MCF 10A (cell line): ENCODE results near the gene ADPRS. TPM values are rescaled to one million over a fixed set of nuclear protein-coding genes. Genes with fewer than 3 reads are reported as not detected.
A peak's percentile ranks its signal among the peaks of the same experiment; 100 is the strongest.

ENCODE experiments used
- BruUV-seq: library from RNA; stranded (reverse); fragments of 400-500 nt; replicated peaks from 2 replicates; lab custom pipeline; 2021; lab: Mats Ljungman, UMichigan
- CTCF ChIA-PET: fragments of 300-600 bp; sonication (Branson Sonifier 250); formaldehyde crosslinking; extraction: SDS; loops from one replicate; lab custom pipeline; 2021; ENCODE audit warnings: antibody characterized with exemption, inconsistent platforms; lab: Yijun Ruan, JAX
- POLR2A ChIA-PET: fragments of 300-600, 350-650 bp; sonication (Branson Sonifier 250); formaldehyde crosslinking; extraction: SDS; loops from one replicate; lab custom pipeline; 2020; ENCODE audit warnings: antibody characterized with exemption, inconsistent platforms; lab: Yijun Ruan, JAX
- DNase-seq: peaks from one replicate; pipeline ENCODE4 v3.0.0-alpha.2; 2018; ENCODE audit not compliant: unreplicated experiment
- H3K27ac Mint-ChIP-seq: one replicate; pipeline ENCODE4 v1.8.0; 2022; ENCODE audit warnings: mild to moderate bottlenecking, low read depth, mixed read lengths; ENCODE audit not compliant: unreplicated experiment
- H3K27me3 Mint-ChIP-seq: one replicate; pipeline ENCODE4 v1.8.0; 2022; ENCODE audit warnings: mixed read lengths; ENCODE audit not compliant: insufficient read depth, unreplicated experiment
- H3K36me3 Mint-ChIP-seq: one replicate; pipeline ENCODE4 v1.8.0; 2022; ENCODE audit warnings: mild to moderate bottlenecking, moderate library complexity, mixed read lengths; ENCODE audit not compliant: insufficient read depth, unreplicated experiment
- H3K4me1 Mint-ChIP-seq: one replicate; pipeline ENCODE4 v1.8.0; 2022; ENCODE audit warnings: mixed read lengths; ENCODE audit not compliant: insufficient read depth, unreplicated experiment
- H3K4me3 Mint-ChIP-seq: one replicate; pipeline ENCODE4 v1.8.0; 2022; ENCODE audit warnings: mild to moderate bottlenecking, moderate library complexity, mixed read lengths; ENCODE audit not compliant: unreplicated experiment
- H3K9me3 Mint-ChIP-seq: one replicate; pipeline ENCODE4 v1.8.0; 2022; ENCODE audit warnings: mixed read lengths; ENCODE audit not compliant: unreplicated experiment
- intact Hi-C: fragments of 100-400 bp; cut with micrococcal nuclease; formaldehyde crosslinking; loops from 2 replicates; pipeline ENCODE4 v1.14.1; 2022
- total RNA-seq: library from RNA; stranded (reverse); gene quantifications from 2 replicates; pipeline ENCODE4 v1.2.3, GENCODE V29; 2022
- TF ChIP-seq, protein P1 (sequence below): fragments of 200-600 bp; IDR thresholded peaks from one replicate; pipeline ENCODE4 v1.8.0; 2022; ENCODE audit warnings: antibody characterized with exemption, mild to moderate bottlenecking; ENCODE audit not compliant: unreplicated experiment

The ADPRS gene
- total RNA-seq, 1 experiment from 2014 or later: 26.4 TPM

DNA sequence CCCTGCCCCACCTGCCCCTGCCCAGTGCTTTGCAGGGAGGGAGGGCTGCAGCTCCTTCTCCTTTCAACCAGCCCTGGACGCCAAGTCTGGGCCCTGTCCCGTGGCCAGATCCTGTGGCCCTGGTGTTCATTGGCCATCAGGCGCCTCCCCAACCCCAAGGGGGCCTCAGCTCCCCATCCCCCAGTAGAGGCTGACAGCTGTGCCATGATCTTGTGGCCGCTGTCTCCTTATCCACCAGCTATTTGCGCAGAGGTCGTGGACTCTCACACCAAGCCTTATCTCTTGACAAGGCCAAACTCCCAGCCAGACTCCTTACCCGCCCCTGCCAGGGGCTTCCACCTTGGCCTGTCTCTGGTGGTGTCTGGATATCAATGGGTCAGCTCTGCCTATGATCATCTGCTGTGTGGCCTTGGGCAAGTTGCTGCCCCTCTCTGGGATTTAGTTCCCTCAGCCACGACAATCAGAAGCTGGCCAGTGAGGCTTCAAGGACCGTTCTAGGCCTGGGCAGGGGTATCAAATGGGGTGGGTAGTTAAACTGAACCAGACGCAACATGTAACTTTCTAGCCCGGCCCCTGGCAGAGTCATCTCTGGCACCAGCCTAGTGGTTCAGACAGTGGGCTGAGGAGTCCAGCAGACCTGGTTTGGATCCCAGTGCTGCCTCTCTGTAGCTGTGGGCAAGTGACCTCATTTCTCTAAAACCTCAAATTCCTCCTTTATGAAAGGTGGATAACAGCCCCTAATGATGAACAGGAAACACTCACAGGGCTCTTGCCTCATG is 39.6 kb downstream of the ADPRS start:
- H3K27me3 Mint-ChIP-seq: peaks cover 17% of the 10 kb centered on the region
- H3K4me1 Mint-ChIP-seq: no peaks in the 10 kb centered on the region
- intact Hi-C loops: no loop called here
- BruUV-seq: no TSS peak
- ChIA-PET CTCF (interaction anchor here (0.9 kb wide), 2 partner anchors 28 to 265 kb away, joined by 4 to 5 read pairs; no protein-coding TSS in a partner anchor), POLR2A (interaction anchor here (0.9 kb wide), 1 partner anchor 1468 kb away, joined by 4 read pairs; the partner anchor contains the start of gene GNL2)
- DNase-seq: no peak
- H3K4me3 Mint-ChIP-seq: no peak overlapping the region
- no peaks in the 10 kb centered on the region for H3K9me3 Mint-ChIP-seq
- TF ChIP-seq, protein P1, sequence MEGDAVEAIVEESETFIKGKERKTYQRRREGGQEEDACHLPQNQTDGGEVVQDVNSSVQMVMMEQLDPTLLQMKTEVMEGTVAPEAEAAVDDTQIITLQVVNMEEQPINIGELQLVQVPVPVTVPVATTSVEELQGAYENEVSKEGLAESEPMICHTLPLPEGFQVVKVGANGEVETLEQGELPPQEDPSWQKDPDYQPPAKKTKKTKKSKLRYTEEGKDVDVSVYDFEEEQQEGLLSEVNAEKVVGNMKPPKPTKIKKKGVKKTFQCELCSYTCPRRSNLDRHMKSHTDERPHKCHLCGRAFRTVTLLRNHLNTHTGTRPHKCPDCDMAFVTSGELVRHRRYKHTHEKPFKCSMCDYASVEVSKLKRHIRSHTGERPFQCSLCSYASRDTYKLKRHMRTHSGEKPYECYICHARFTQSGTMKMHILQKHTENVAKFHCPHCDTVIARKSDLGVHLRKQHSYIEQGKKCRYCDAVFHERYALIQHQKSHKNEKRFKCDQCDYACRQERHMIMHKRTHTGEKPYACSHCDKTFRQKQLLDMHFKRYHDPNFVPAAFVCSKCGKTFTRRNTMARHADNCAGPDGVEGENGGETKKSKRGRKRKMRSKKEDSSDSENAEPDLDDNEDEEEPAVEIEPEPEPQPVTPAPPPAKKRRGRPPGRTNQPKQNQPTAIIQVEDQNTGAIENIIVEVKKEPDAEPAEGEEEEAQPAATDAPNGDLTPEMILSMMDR: no peak
- H3K27ac Mint-ChIP-seq: no peak overlapping the region
- H3K36me3 Mint-ChIP-seq: peaks cover 5% of the 10 kb centered on the region

DNA sequence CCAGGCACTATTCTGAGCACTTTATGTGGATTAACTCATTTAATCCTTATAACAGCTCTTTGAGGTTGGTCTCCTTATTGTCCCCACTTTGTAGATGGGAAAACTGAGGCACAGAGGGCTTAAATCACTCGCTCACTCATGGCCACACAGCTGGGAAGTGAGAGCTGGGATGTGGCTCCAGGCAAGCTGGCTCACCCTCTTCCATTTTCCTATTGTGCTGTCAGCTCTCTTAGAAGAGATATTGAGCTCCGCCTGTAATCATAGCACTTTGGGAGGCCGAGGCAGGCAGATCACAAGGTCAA is 40.2 kb downstream of the ADPRS start:
- no peaks in the 10 kb centered on the region for H3K9me3 Mint-ChIP-seq
- H3K27ac Mint-ChIP-seq: no peak overlapping the region
- intact Hi-C loops: no loop called here
- H3K36me3 Mint-ChIP-seq: peaks cover 5% of the 10 kb centered on the region
- DNase-seq: no peak
- H3K4me3 Mint-ChIP-seq: no peak overlapping the region
- ChIA-PET POLR2A (interaction anchor here (0.9 kb wide), 1 partner anchor 1467 kb away, joined by 4 read pairs; the partner anchor contains the start of gene GNL2), CTCF (interaction anchor here (0.9 kb wide), 1 partner anchor 266 kb away, joined by 4 read pairs; no protein-coding TSS in a partner anchor)
- no TSS peak for BruUV-seq
- TF ChIP-seq, protein P1: no peak
- H3K4me1 Mint-ChIP-seq: peaks cover 5% of the 10 kb centered on the region
- peaks cover 11% of the 10 kb centered on the region for H3K27me3 Mint-ChIP-seq

DNA sequence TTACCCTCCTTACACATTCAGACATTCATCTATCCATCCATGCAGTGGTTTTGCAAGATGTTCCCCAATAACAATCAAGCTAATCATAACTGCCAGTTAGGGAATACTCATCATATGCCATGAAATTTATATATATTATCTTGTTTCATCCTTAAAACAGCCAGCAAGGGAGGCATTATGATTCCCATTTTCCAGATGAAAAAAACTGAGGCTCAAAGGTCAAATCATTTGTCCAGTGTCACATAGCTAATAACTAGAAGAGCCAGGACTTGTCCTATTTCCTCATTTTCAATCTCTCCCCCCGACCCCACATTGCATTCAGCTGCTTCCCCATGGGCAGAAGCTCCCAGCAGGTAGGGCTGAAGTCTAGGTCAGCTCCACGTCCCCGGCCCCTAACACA is 43.3 kb downstream of the ADPRS start:
- H3K36me3 Mint-ChIP-seq: peaks cover 12% of the 10 kb centered on the region
- intact Hi-C loops: no loop called here
- DNase-seq: no peak
- TF ChIP-seq, protein P1: no peak
- no peak overlapping the region for H3K4me3 Mint-ChIP-seq
- no TSS peak for BruUV-seq
- H3K27ac Mint-ChIP-seq: no peak overlapping the region
- ChIA-PET CTCF (interaction anchor here (0.7 to 1.6 kb wide), 6 partner anchors 10 to 99 kb away, joined by 3 read pairs; partner anchors contain the start of gene TRAPPC3), POLR2A (interaction anchor here (0.9 kb wide), 1 partner anchor 18 kb away, joined by 4 read pairs; the partner anchor contains the start of gene TRAPPC3)
- no peaks in the 10 kb centered on the region for H3K9me3 Mint-ChIP-seq
- no peaks in the 10 kb centered on the region for H3K27me3 Mint-ChIP-seq
- peaks cover 21% of the 10 kb centered on the region for H3K4me1 Mint-ChIP-seq

DNA sequence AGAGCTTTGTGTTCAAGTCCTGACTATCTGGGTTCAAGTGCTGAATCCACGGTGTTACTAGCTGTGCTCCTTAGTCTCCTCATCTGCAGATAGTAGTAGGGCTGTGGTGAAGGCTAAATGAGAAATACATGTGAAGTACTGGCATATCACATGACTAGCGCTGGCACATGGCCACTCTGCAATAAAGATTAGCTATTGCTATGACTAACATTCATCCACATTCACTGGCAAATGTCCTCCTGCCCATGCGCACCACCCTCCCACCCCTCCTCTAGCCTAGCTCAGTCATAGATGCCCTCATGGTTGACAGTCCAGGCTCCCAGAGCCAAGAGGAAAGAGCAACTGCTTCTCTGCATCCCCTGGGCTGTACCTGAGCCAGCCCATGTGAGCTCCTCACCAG is 44.8 kb downstream of the ADPRS start:
- Mint-ChIP-seq H3K9me3 (no peaks in the 10 kb centered on the region), H3K4me3 (no peak overlapping the region), H3K36me3 (peaks cover 24% of the 10 kb centered on the region), H3K4me1 (peaks cover 21% of the 10 kb centered on the region), H3K27me3 (no peaks in the 10 kb centered on the region), H3K27ac (no peak overlapping the region)
- peak; percentile 85 for DNase-seq
- TF ChIP-seq, protein P1: no peak
- no TSS peak for BruUV-seq
- intact Hi-C loops: no loop called here
- CTCF ChIA-PET: interaction anchor here (0.6 to 2.5 kb wide), 14 partner anchors 9 to 332 kb away, joined by 3 to 11 read pairs (median 4); partner anchors contain the start of gene TRAPPC3
- POLR2A ChIA-PET: interaction anchor here (0.8 to 1.2 kb wide), 2 partner anchors 90 to 253 kb away, joined by 3 read pairs; partner anchors contain the start of gene THRAP3
